Mesodermal cell (in vitro differentiated cells): ENCODE measurements around the gene SLC46A3.
"Not testable (repeated sequence)": the region's sequence is repeated elsewhere in the genome, so short reads cannot be mapped to it uniquely, and the experiment has no call there.

ENCODE experiments used
- H3K27ac ChIP-seq: 2 replicates; pipeline ENCODE4 v1.7.0; 2013; ENCODE audit warnings: mild to moderate bottlenecking, low read depth, low read length, moderate library complexity; ENCODE audit not compliant: severe bottlenecking
- H3K36me3 ChIP-seq: 2 replicates; pipeline ENCODE4 v1.7.1; 2013; ENCODE audit warnings: mild to moderate bottlenecking, low read length, moderate library complexity; ENCODE audit not compliant: control insufficient read depth, insufficient read depth
- H3K4me1 ChIP-seq: one replicate; pipeline ENCODE4 v1.7.1; 2013; ENCODE audit warnings: mild to moderate bottlenecking, low read length; ENCODE audit not compliant: insufficient read depth, control insufficient read depth, poor library complexity, severe bottlenecking
- H3K4me3 ChIP-seq: 2 replicates; pipeline ENCODE4 v1.7.0; 2013; ENCODE audit warnings: low read length, control low read depth, mild to moderate bottlenecking; ENCODE audit not compliant: insufficient read depth, poor library complexity, severe bottlenecking; ENCODE audit errors: extremely low read depth
- H3K9me3 ChIP-seq: 2 replicates; pipeline ENCODE4 v1.7.1; 2013; ENCODE audit warnings: mild to moderate bottlenecking, low read length, moderate library complexity; ENCODE audit not compliant: control insufficient read depth
- WGBS, 2 experiments: methylation state at CpG; one replicate each; pipeline ENCODE4 v1.1.5; 2013; ENCODE audit warnings: missing lambda C conversion rate in 2 of 2; ENCODE audit not compliant: insufficient coverage in 2 of 2; 5-methylcytosine and 5-hydroxymethylcytosine counted together

Gene SLC46A3

DNA sequence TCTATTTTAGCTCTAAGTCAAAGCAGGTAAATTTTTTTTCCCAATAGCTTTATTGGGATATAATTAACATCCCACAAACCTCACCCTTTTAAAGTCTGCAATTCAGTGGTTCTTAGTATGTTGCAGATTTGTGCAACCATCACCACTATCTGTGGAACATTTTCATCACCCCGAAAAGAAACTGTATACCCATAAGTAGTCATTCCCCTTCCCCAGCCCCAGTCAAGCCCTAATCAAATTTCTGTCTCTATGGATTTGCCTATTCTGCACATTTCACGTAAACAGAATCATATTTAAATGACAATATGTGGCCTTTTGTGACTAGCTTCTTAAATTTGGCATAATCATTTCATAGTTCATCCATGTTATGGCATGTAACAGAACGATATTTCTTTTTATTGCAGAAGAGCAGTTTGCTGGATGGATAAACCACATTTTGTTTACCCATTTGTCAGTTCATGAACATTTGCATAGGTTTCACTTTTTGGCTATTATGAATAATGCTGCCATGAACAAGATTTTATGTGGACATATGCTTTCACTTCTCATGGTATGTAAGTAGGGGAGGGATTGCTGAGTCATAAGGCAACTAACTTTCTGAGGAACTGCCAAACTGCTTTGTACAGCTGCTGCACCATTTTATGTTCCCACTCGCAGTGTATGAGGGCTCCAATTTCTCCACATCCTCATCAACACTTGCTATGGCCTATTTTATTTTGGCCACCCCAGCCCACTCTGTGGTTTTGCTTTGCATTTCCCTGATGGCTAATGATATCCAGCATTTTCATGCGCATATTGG is 10.9 kb downstream of the SLC46A3 start:
- no peak overlapping the region for H3K27ac ChIP-seq
- 72 to 90% methylated on average over 2 to 4 of the region's 5 CpGs for WGBS, 2 experiments
- H3K9me3 ChIP-seq, result no peaks in the 10 kb centered on the region
- H3K4me1 ChIP-seq, result no peaks in the 10 kb centered on the region
- H3K4me3 ChIP-seq, result no peak overlapping the region
- no peaks in the 10 kb centered on the region for H3K36me3 ChIP-seq

DNA sequence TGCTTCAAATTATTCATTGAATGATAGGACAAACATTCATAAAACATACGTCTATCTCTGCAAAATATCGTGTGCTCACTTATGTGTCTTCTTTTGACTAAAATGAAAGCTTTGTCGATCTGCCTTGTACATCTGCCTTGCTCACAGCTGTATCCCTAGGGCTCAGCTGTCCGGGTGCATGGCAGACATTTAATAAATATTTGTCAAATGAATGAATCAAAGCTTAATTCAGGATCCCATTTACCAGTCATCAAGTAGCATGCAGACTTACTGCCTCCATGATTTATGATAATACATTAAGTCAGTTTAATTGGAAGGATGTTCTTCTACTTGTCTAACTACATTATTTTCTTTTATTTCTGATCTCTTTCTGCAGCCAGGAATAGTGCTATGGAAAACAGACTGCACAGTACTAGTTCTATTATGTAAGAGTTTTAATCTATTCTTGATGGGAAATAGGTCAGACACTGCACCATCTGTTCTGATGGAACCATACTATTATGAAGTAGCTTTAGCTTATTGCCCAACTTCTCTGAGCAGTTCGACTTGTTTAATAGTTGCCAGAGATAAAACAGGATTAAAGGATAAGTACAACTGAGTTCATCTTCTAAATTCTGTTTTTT is 13.2 kb downstream of the SLC46A3 start:
- no peak overlapping the region for H3K4me3 ChIP-seq
- no peak overlapping the region for H3K27ac ChIP-seq
- WGBS, 2 experiments, result 96% methylated on average over 4 of the region's 5 CpGs; no CpG with 5 or more reads in 1 of the 2 experiments
- H3K4me1 ChIP-seq, result no peaks in the 10 kb centered on the region
- peaks cover 5% of the 10 kb centered on the region for H3K36me3 ChIP-seq
- H3K9me3 ChIP-seq, result no peaks in the 10 kb centered on the region

DNA sequence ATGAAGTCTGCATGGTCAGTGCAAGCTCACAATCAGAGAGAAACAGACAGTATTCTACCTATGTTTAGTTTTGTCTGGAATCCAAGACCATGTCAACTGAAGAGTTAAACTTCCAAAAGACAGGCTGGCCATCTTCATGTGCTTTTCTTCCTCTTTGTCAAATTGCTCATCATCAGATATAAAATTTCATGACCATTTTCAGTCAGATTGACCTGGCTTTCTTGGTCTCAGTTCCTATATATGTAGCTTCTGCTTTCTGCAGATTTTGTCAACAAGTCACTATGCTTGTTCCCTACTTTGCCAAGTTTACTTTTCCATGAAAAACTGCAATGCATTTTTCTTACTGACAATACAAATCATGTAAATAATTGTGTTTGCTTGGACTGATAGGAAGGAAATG is 13.9 kb downstream of the SLC46A3 start:
- Histone ChIP-seq H3K36me3 (peaks cover 9% of the 10 kb centered on the region), H3K27ac (no peak overlapping the region), H3K4me1 (no peaks in the 10 kb centered on the region), H3K4me3 (no peak overlapping the region), H3K9me3 (no peaks in the 10 kb centered on the region)

DNA sequence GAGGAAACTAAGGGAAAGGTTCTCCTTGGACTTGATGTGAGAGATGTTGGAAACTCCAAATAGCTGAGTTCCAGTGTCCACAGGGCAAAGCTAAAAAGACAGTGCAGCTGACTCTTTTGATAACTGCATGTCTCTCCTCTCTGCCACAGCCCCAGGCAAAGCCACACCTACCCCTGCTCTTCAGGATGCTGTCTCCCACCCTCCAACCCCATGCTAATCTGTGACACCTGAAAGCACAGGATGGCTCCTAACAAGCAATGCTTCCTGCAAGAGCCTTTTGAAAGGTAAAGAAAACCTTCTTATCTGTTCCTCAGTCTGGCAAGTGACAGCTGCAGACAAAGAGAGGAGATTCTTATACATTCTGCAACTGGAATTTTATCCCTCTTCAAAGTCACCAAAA is 14.5 kb downstream of the SLC46A3 start:
- no peak overlapping the region for H3K27ac ChIP-seq
- no peak overlapping the region for H3K4me3 ChIP-seq
- H3K9me3 ChIP-seq, result no peaks in the 10 kb centered on the region
- H3K36me3 ChIP-seq, result peaks cover 10% of the 10 kb centered on the region
- no peaks in the 10 kb centered on the region for H3K4me1 ChIP-seq

DNA sequence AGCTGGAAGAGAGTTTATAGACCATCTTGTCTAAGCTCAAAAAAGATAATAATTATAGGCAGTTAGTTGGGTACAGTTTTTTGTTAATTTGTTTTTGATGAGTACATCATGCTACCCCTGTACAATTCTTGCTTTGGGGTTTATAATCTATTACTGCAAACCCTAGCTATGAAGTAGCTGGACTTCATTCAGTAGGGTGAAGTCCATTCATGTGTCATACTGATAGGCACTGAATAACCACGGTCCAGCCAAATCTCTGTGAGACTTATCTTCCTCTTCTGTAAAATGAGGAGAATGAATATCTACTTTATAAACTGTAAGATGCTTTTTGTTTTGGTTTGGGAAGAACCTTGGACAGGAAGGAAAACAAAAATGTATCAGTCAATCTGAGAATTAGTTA is 19.5 kb downstream of the SLC46A3 start:
- H3K9me3 ChIP-seq, result no peaks in the 10 kb centered on the region
- no peak overlapping the region for H3K4me3 ChIP-seq
- H3K36me3 ChIP-seq, result peaks cover 13% of the 10 kb centered on the region
- no CpG with 5 or more reads among the region's 1 CpG for WGBS, 2 experiments
- H3K4me1 ChIP-seq, result no peaks in the 10 kb centered on the region
- no peak overlapping the region for H3K27ac ChIP-seq

DNA sequence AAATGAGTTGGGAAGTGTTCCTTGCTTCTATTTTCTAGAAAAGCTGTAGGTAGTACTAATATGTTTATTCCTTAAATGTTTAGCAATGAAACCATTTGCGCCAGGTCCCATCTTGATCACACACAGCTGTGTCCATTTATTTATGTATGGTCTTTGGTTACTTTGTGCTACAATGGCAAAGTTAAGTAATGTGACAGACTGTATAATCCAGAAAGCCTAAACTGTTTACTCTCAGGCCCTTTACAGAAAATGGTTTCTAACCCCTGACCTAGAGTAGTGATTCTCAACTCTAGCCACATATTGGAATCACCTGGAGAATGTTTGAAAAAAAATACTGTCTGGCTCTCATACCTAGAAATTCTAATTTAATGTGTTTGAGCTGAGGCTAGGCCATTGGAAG is 21.3 kb downstream of the SLC46A3 start:
- Histone ChIP-seq H3K4me1 (peaks cover 10% of the 10 kb centered on the region), H3K9me3 (no peaks in the 10 kb centered on the region), H3K36me3 (peaks cover 13% of the 10 kb centered on the region), H3K4me3 (no peak overlapping the region), H3K27ac (no peak overlapping the region)
- WGBS, 2 experiments, result no CpG with 5 or more reads among the region's 1 CpG

DNA sequence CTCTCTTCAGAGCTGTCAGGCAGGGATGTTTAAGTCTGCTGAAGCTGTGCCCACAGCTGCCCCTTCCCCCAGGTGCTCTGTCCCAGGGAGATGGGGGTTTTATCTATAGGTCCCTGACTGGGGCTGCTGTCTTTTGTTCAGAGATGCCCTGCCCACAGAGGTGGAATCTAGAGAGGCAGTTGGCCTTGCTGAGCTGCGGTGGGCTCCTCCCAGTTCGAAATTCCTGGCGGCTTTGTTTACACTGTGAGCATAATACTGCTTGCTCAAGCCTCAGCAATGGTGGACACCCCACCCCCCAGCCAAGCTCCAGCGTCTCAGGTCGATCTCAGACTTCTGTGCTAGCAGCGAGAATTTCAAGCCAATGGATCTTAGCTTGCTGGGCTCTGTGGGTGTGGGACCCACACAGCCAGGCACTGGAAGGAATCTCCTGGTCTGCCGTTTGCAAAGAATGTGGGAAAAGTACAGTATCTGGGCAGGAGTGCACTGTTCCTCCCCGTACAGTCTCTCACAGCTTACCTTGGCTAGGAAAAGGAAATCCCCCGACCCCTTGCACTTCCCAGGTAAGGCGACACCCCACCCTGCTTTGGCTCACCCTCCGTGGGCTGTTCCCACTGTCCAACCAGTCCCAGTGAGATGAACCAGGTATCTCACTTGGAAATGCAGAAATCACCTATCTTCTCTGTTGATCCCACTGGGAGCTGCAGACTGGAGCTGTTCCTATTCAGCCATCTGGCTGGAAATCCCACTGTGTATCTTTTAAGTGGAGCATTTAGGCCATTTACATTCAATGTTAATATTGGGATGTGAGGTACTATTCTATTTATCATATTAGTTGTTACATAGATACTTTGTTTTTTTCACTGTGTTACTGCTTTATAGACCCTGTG is 24.9 kb downstream of the SLC46A3 start:
- not testable (repeated sequence) for H3K36me3 ChIP-seq, H3K9me3 ChIP-seq
- peaks cover 10% of the 10 kb centered on the region for H3K4me1 ChIP-seq
- H3K27ac ChIP-seq, result peak overlapping the region; percentile 69
- H3K4me3 ChIP-seq, result peak overlapping the region; percentile 14
- 43 to 52% methylated on average over 7 to 8 of the region's 11 CpGs for WGBS, 2 experiments

DNA sequence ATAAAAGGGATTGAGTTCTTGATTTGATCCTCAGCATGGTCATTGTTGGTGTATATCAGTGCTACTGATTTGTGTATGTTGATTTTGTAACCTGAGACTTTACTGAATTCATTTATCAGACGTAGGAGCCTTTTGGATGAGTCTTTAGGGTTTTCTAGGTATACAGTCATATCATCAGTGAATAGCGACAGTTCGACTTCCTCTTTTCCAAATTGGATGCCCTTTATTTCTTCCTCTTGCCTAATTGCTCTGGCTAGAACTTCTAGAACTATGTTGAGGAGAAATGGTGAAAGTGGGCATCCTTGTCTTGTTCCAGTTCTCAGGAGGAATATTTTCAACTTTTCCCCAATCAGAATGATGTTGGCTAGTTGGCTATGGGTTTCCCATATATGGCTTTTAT is 32.9 kb downstream of the SLC46A3 start:
- no peaks in the 10 kb centered on the region for H3K36me3 ChIP-seq
- no peaks in the 10 kb centered on the region for H3K4me1 ChIP-seq
- no peak overlapping the region for H3K27ac ChIP-seq
- H3K4me3 ChIP-seq, result no peak overlapping the region
- H3K9me3 ChIP-seq, result no peaks in the 10 kb centered on the region
- 100% methylated on average over 1 to 2 of the region's 3 CpGs for WGBS, 2 experiments

DNA sequence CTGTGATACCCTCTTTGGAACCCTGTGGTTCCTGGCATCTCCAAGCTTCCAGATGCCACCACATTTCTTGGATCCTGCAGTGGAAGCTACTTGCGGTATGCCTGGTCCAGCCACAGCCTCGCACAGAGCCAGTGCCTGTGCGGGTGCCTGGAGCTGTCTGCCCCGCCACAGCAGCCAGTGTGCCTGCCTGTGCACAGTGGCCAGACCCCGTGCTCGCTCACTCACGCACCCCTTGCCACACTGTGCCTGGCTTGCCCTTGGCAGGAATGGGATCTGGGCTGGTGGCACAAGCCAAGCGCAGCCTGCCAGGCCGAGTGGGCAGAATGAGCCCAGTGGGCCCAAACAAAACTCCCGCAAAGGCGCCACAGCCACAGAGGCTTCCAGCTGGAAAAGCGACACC is 33.7 kb downstream of the SLC46A3 start:
- Histone ChIP-seq H3K4me3 (no peak overlapping the region), H3K27ac (no peak overlapping the region), H3K4me1 (no peaks in the 10 kb centered on the region), H3K36me3 (peaks cover 3% of the 10 kb centered on the region), H3K9me3 (no peaks in the 10 kb centered on the region)
- 90 to 93% methylated on average over 12 of the region's 12 CpGs for WGBS, 2 experiments

DNA sequence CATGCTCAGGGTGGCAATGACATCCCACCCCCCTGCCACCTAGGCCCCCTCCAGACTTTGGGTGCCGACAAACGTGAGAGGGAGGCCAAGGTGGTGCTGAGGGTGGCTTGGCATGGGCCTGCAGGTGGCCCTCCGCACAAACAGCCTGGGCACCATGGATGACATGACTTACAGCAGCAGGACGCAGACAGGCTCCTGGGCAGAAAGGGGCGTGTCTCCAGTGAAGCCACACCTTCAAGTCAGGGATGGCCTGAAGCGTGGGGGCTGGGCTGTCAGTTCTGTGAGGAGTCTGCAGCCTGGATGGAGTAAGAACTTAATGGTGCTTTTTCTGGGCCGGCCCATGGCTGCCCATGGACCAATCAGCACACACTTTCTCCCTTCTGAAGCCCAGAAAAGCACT is 34.5 kb downstream of the SLC46A3 start:
- no peaks in the 10 kb centered on the region for H3K4me1 ChIP-seq
- peaks cover 11% of the 10 kb centered on the region for H3K36me3 ChIP-seq
- H3K4me3 ChIP-seq, result no peak overlapping the region
- no peaks in the 10 kb centered on the region for H3K9me3 ChIP-seq
- no peak overlapping the region for H3K27ac ChIP-seq
- 32 to 46% methylated on average over 4 to 5 of the region's 7 CpGs for WGBS, 2 experiments
